Peyer's patch (tissue), 4 donors: ENCODE results near the gene UBLCP1. TPM values are rescaled to one million over a fixed set of nuclear protein-coding genes. Genes with fewer than 3 reads are reported as not detected.

ENCODE experiments used
- DNase-seq, 3 donors: peaks; one replicate each; pipeline ENCODE4 v3.0.0-alpha.2; 2017 to 2019
- H3K27ac ChIP-seq, 4 donors: fragments of 200-600 bp; sonication (generic); one replicate each; pipeline ENCODE4 v1.5.1; 2016 to 2019
- H3K27me3 ChIP-seq, 2 donors: fragments of 200-600 bp; sonication (generic); one replicate each; pipeline ENCODE4 v1.5.1; 2019
- H3K36me3 ChIP-seq, 3 donors: fragments of 200-600 bp; sonication (generic); one replicate each; pipeline ENCODE4 v1.5.1; 2016 to 2019
- H3K4me1 ChIP-seq, 4 donors: fragments of 200-600 bp; sonication (generic); one replicate each; pipeline ENCODE4 v1.5.1; 2016 to 2019
- H3K4me3 ChIP-seq, 4 donors: fragments of 200-600 bp; sonication (generic); 1 replicate in 3 of 4; 2 replicates in 1 of 4; pipeline ENCODE4 v1.5.1; 2016 to 2019; ENCODE audit warnings: mild to moderate bottlenecking in 1 of 4
- H3K9me3 ChIP-seq, 4 donors: fragments of 200-600 bp; sonication (generic); one replicate each; pipeline ENCODE4 v1.5.1; 2016 to 2019; ENCODE audit warnings: mild to moderate bottlenecking in 1 of 4
- CTCF ChIP-seq, 6 experiments: fragments of 450-650 bp in 4 of 6; fragments of 200-600 bp in 2 of 6; sonication (generic) in 1 of 6; IDR thresholded peaks; one replicate each; pipeline ENCODE4 v1.5.1; 2017 to 2019; ENCODE audit warnings: antibody characterized with exemption in 6 of 6, mild to moderate bottlenecking in 3 of 6, moderate library complexity in 1 of 6
- POLR2A ChIP-seq, 2 donors: fragments of 450-650 bp; IDR thresholded peaks; one replicate each; pipeline ENCODE4 v1.5.1; 2017; ENCODE audit warnings: antibody characterized with exemption in 2 of 2, mild to moderate bottlenecking in 2 of 2, moderate library complexity in 2 of 2
- small RNA-seq, 2 donors: library from RNA; depleted of rRNA; stranded (forward); fragments of <200 nt; gene quantifications; one replicate each; pipeline ENCODE3, GENCODE V24; 2016
- total RNA-seq, 4 donors: library from RNA; depleted of rRNA; stranded (reverse); fragments of >200 nt; gene quantifications; one replicate each; pipeline ENCODE4 v1.1.0, GENCODE V29; 2016

The UBLCP1 gene
- total RNA-seq, 4 donors from 2014 or later = 8.2 to 19.8 (median 10.8) TPM

GRCh38 chr5:159330131-159330800 is 67.2 kb downstream of the UBLCP1 start, which contains the start of gene IL12B:
IL12B (minus strand) TSS chr5:159330487; CDS start chr5:159326782, 3,705 bp downstream.
- Histone ChIP-seq H3K27me3 (no peaks in the 10 kb centered on the region), H3K27ac (peak within 1 kb of the TSS in 1 of 4 donors; percentile 72), H3K36me3 (no peaks in the 10 kb centered on the region), H3K4me1 (peaks cover 0 to 4% (median 0%) of the 10 kb centered on the region in 4 donors), H3K9me3 (no peaks in the 10 kb centered on the region), H3K4me3 (peak within 1 kb of the TSS; percentile 29 to 56 (median 46))
- DNase-seq = no peak
- no peak for TF ChIP-seq POLR2A (IDR thresholded peaks at IDR 0.05)
- TF ChIP-seq CTCF (IDR thresholded peaks at IDR 0.05) = no peak

- peaks cover 0 to 4% (median 0%) of the 10 kb centered on the region in 4 donors for H3K4me1 ChIP-seq
- no peaks in the 10 kb centered on the region for H3K36me3 ChIP-seq
- H3K27ac ChIP-seq = peak overlapping the region in 2 of 4 donors; percentile 34 to 72
- H3K27me3 ChIP-seq = no peaks in the 10 kb centered on the region
- peak overlapping the region; percentile 29 to 56 (median 46) for H3K4me3 ChIP-seq
- DNase-seq = peak; percentile 73 to 87 (median 79)
- H3K9me3 ChIP-seq = no peaks in the 10 kb centered on the region
- TF ChIP-seq POLR2A (IDR thresholded peaks at IDR 0.05) (no peak), CTCF (IDR thresholded peaks at IDR 0.05) (peak; percentile 53 to 82 (median 60))
Observed at GRCh38 chr5:159331093-159331973, 68.2 kb downstream of the UBLCP1 start.

GRCh38 chr5:159332800-159333544 is 69.9 kb downstream of the UBLCP1 start:
- Histone ChIP-seq H3K27ac (peak overlapping the region in 1 of 4 donors; percentile 40), H3K36me3 (no peaks in the 10 kb centered on the region), H3K27me3 (no peaks in the 10 kb centered on the region), H3K9me3 (no peaks in the 10 kb centered on the region), H3K4me3 (no peak overlapping the region), H3K4me1 (peaks cover 0 to 4% (median 0%) of the 10 kb centered on the region in 4 donors)
- TF ChIP-seq POLR2A (IDR thresholded peaks at IDR 0.05) (no peak), CTCF (IDR thresholded peaks at IDR 0.05) (no peak)
- peak in 2 of 3 donors; percentile 49 to 65 for DNase-seq

- H3K4me1 ChIP-seq = peaks cover 0 to 4% (median 0%) of the 10 kb centered on the region in 4 donors
- H3K9me3 ChIP-seq = no peaks in the 10 kb centered on the region
- no peak overlapping the region for H3K27ac ChIP-seq
- no peak for TF ChIP-seq POLR2A (IDR thresholded peaks at IDR 0.05)
- no peak for DNase-seq
- H3K4me3 ChIP-seq = no peak overlapping the region
- no peaks in the 10 kb centered on the region for H3K27me3 ChIP-seq
- H3K36me3 ChIP-seq = no peaks in the 10 kb centered on the region
Observed at GRCh38 chr5:159333545-159333925, 70.4 kb downstream of the UBLCP1 start.

Small RNAs within 50 kb of the gene (small RNA-seq; reads per million reads assigned to genes)
- gene RF00263 = 0 reads per million in 2 donors
- 0 reads per million in 2 donors for gene RNU4ATAC2P

Other genes starting within 250 kb of the UBLCP1 start
- 10 to 100 TPM in 2 of 4 donors, 1 to 10 TPM in 2; 2.8 to 84.2 (median 9.8) TPM for gene EBF1, start 163.4 kb upstream of the UBLCP1 start, total RNA-seq
- 10 to 100 TPM; 12.1 to 85.8 (median 23.6) TPM for gene RNF145, start 53.7 kb upstream of the UBLCP1 start, total RNA-seq
- not detected for gene IL12B, start 67.2 kb downstream of the UBLCP1 start, total RNA-seq